HepG2 (cell line): Measurements from ENCODE around the gene EOGT. TPM values are rescaled to one million over a fixed set of nuclear protein-coding genes. Genes with fewer than 3 reads are reported as not detected.

ENCODE experiments used
- ATAC-seq: fragments of 200-7000 bp; cut with Tn5 transposase; 3 replicates; pipeline ENCODE4 v1.9.1; 2020; ENCODE audit warnings: mild to moderate bottlenecking, moderate library complexity
- BruUV-seq: library from RNA; stranded (reverse); fragments of 400-500 nt; replicated peaks from 2 replicates; lab custom pipeline; 2021; lab: Mats Ljungman, UMichigan
- CTCF ChIA-PET: fragments of 300-600 bp; formaldehyde crosslinking; extraction: SDS; loops from one replicate; lab custom pipeline; 2021; ENCODE audit warnings: low total read pairs, inconsistent platforms, low intra/inter-chr PET ratio; lab: Yijun Ruan, JAX
- POLR2A ChIA-PET: fragments of 350-600 bp; sonication (Branson Sonifier 250); formaldehyde crosslinking; loops from one replicate; lab custom pipeline; 2020; ENCODE audit warnings: antibody characterized with exemption, inconsistent platforms; lab: Yijun Ruan, JAX
- DNase-seq: peaks from one replicate; pipeline ENCODE4 v3.0.0-alpha.2; 2015; ENCODE audit warnings: low spot score
- FAIRE-seq: peaks from 3 replicates; lab custom pipeline; 2011; peaks lifted over from hg19 to GRCh38; lab: Jason Lieb, UNC
- H2AFZ ChIP-seq: one replicate; pipeline ENCODE4 v1.6.1; 2011; ENCODE audit warnings: low read length, inconsistent platforms
- H3K27ac ChIP-seq: fragments of 300-600 bp; 3 replicates; pipeline ENCODE4 v1.8.0; 2011; ENCODE audit warnings: mixed run types, mild to moderate bottlenecking, mixed read lengths, low read length, inconsistent platforms; ENCODE audit not compliant: insufficient read depth; ENCODE audit errors: extremely low read length
- H3K27me3 ChIP-seq, 2 experiments: fragments of 200-600 bp in 1 of 2; 2 replicates in 1 of 2; 3 replicates in 1 of 2; pipeline versions ENCODE4 v1.6.0 to v1.8.0; 2011; ENCODE audit warnings: low read length in 2 of 2, mild to moderate bottlenecking in 2 of 2, moderate library complexity in 2 of 2, inconsistent platforms in 1 of 2; ENCODE audit not compliant: insufficient read depth in 2 of 2, control insufficient read depth in 1 of 2
- H3K36me3 ChIP-seq, 2 experiments: fragments of 200-600 bp in 1 of 2; replicated peaks in 1 of 2; 2 replicates in 1 of 2; 3 replicates in 1 of 2; pipeline versions ENCODE4 v1.5.1 to v1.8.0; 2011; ENCODE audit warnings: low read length in 2 of 2, inconsistent platforms in 1 of 2; ENCODE audit not compliant: insufficient read depth in 2 of 2, control insufficient read depth in 1 of 2
- H3K4me1 ChIP-seq: 2 replicates; pipeline ENCODE4 v1.5.1; 2012; ENCODE audit warnings: low read length, inconsistent platforms; ENCODE audit not compliant: insufficient read depth
- H3K4me2 ChIP-seq: 2 replicates; pipeline ENCODE4 v1.6.0; 2011; ENCODE audit warnings: low read depth, low read length, inconsistent platforms
- H3K4me3 ChIP-seq, 3 experiments: fragments of 200-600 bp in 1 of 3; sonication (generic), shearing (Covaris generic) in 1 of 3; replicated peaks in 1 of 3; 2 replicates each; pipeline ENCODE4 v1.5.1; 2011 to 2016; ENCODE audit warnings: low read length in 3 of 3, inconsistent platforms in 2 of 3, low read depth in 2 of 3, mild to moderate bottlenecking in 2 of 3, control low read depth in 1 of 3, mixed read lengths in 1 of 3; ENCODE audit not compliant: insufficient read depth in 1 of 3
- H3K79me2 ChIP-seq: one replicate; pipeline ENCODE4 v1.6.1; 2011; ENCODE audit warnings: low read length, inconsistent platforms; ENCODE audit not compliant: insufficient read depth
- H3K9ac ChIP-seq: 2 replicates; pipeline ENCODE4 v1.6.0; 2011; ENCODE audit warnings: mild to moderate bottlenecking, low read depth, low read length, inconsistent platforms; ENCODE audit not compliant: insufficient read depth
- H3K9me3 ChIP-seq: 2 replicates; pipeline ENCODE4 v1.5.1; 2012; ENCODE audit warnings: mild to moderate bottlenecking, low read length
- H4K20me1 ChIP-seq: 2 replicates; pipeline ENCODE4 v1.6.0; 2011; ENCODE audit warnings: inconsistent platforms, mild to moderate bottlenecking, low read length, moderate library complexity; ENCODE audit not compliant: insufficient read depth
- ARNT2 ChIP-seq: sonication (generic); formaldehyde crosslinking; IDR thresholded peaks from 2 replicates; pipeline ENCODE4 v1.8.0; 2022; ENCODE audit warnings: mild to moderate bottlenecking, low read depth, missing genetic modification reagents, moderate library complexity
- ATF1 ChIP-seq: IDR thresholded peaks from 2 replicates; pipeline ENCODE4 v1.6.1; 2016; ENCODE audit warnings: mild to moderate bottlenecking, control low read depth
- CEBPB ChIP-seq: IDR thresholded peaks from 2 replicates; pipeline ENCODE4 v1.6.1; 2011; ENCODE audit warnings: low read depth, low read length, improper control_type of control experiment, borderline replicate concordance
- GABPB1 ChIP-seq: IDR thresholded peaks from 2 replicates; pipeline ENCODE4 v1.6.1; 2016; ENCODE audit warnings: mild to moderate bottlenecking, missing genetic modification reagents, moderate library complexity, missing compliant biosample characterization
- HNF4G ChIP-seq, 2 experiments: sonication (generic) in 1 of 2; formaldehyde crosslinking in 1 of 2; IDR thresholded peaks; 2 replicates each; pipeline versions ENCODE4 v1.4.0 to v1.6.1; 2011 to 2020; ENCODE audit warnings: borderline replicate concordance in 2 of 2, low read depth in 2 of 2, mild to moderate bottlenecking in 2 of 2, low read length in 1 of 2, missing genetic modification reagents in 1 of 2, moderate library complexity in 1 of 2
- LCORL ChIP-seq, 2 experiments: fragments of 450-650 bp in 1 of 2; sonication (generic) in 1 of 2; formaldehyde crosslinking in 1 of 2; IDR thresholded peaks; 2 replicates each; pipeline versions ENCODE4 v1.5.0 to v1.6.1; 2017 to 2020; ENCODE audit warnings: antibody characterized with exemption in 1 of 2, missing genetic modification reagents in 1 of 2
- ZNF121 ChIP-seq: sonication (generic); formaldehyde crosslinking; IDR thresholded peaks from 2 replicates; pipeline ENCODE4 v1.5.0; 2020; ENCODE audit warnings: mild to moderate bottlenecking, missing genetic modification reagents
- ZNF17 ChIP-seq: sonication (generic); formaldehyde crosslinking; IDR thresholded peaks from 2 replicates; pipeline ENCODE4 v1.5.0; 2020; ENCODE audit warnings: mild to moderate bottlenecking, missing genetic modification reagents
- ZNF891 ChIP-seq: sonication (generic); formaldehyde crosslinking; IDR thresholded peaks from 2 replicates; pipeline ENCODE4 v1.5.0; 2020; ENCODE audit warnings: mild to moderate bottlenecking, missing genetic modification reagents
- ZZZ3 ChIP-seq: sonication (generic); formaldehyde crosslinking; IDR thresholded peaks from 2 replicates; pipeline ENCODE4 v1.4.0; 2020; ENCODE audit warnings: missing genetic modification reagents, mild to moderate bottlenecking, borderline replicate concordance
- WGBS: methylation state at CpG from one replicate; pipeline ENCODE4 v1.1.6; 2017; ENCODE audit warnings: low lambda C conversion rate; 5-methylcytosine and 5-hydroxymethylcytosine counted together
- in situ Hi-C: cut with HindIII; loops from 2 replicates; pipeline ENCODE4 v1.10.0; 2017; ENCODE audit warnings: low pct_unique_long_range_greater_than_20kb; ENCODE audit not compliant: extremely low pct_ligation_motif_present
- intact Hi-C: fragments of 100-400 bp; cut with micrococcal nuclease; formaldehyde crosslinking; loops from one replicate; pipeline ENCODE4 v1.10.0; 2022; ENCODE audit not compliant: unreplicated experiment
- polyA plus RNA-seq, 8 experiments: library from polyadenylated mRNA; depleted of rRNA in 3 of 8; stranded (reverse) in 7 of 8; unstranded in 1 of 8; fragments of >200 nt; fragmentation: Illumina TruSeq in 4 of 8; extraction: Trizol in 4 of 8; gene quantifications; 2 replicates each; pipeline versions ENCODE4 v1.2.1 to v1.2.3, GENCODE V29; 2011 to 2016; ENCODE audit warnings: low read depth in 4 of 8, missing spikeins in 1 of 8, mixed read lengths in 1 of 8; ENCODE audit not compliant: insufficient read depth in 1 of 8
- total RNA-seq, 5 experiments: library from RNA; depleted of rRNA; stranded (reverse); fragments of >200 nt; fragmentation: Illumina TruSeq; extraction: Trizol; gene quantifications; 2 replicates each; pipeline ENCODE4 v1.2.3, GENCODE V29; 2016; ENCODE audit warnings: low read depth in 1 of 5

Gene EOGT
- total and polyA plus RNA-seq, 2 of the 13 experiments (the other 11 are each of a cell fraction or from before 2014, with no cell fraction given), result 4.5 to 18.6 TPM

GRCh38 chr3:69048990-69049389, 35.5 kb upstream of the EOGT start:
- peaks cover 37% of the 10 kb centered on the region for H3K4me1 ChIP-seq
- peaks cover 13% of the 10 kb centered on the region for H4K20me1 ChIP-seq
- H3K4me3 ChIP-seq, result no peak overlapping the region; a peak in 1 of 6 replicates
- BruUV-seq, result no TSS peak
- TF ChIP-seq ARNT2 (CRISPR knock-in tag), result no peak
- TF ChIP-seq ZNF121 (CRISPR knock-in tag), result peak; percentile 81
- TF ChIP-seq ATF1 (CRISPR knock-in tag), result no peak
- WGBS, result 98% methylated on average over 2 of the region's 2 CpGs
- no peak overlapping the region for H3K9ac ChIP-seq
- H2AFZ ChIP-seq, result no peak overlapping the region
- no peaks in the 10 kb centered on the region; a peak in 1 of 5 replicates for H3K27me3 ChIP-seq
- DNase-seq (no peak), FAIRE-seq (no peak), ATAC-seq (no peak)
- in situ Hi-C loops, result no loop called here
- H3K36me3 ChIP-seq, result peaks cover 3 to 28% of the 10 kb centered on the region in 2 experiments; a peak in 3 of 5 replicates
- ChIA-PET POLR2A (no interaction called here), CTCF (no interaction called here)
- peak overlapping the region; percentile 89 for H3K4me2 ChIP-seq
- H3K9me3 ChIP-seq, result no peaks in the 10 kb centered on the region
- intact Hi-C loops, result no loop called here
- H3K27ac ChIP-seq, result no peak overlapping the region
- H3K79me2 ChIP-seq, result peaks cover 49% of the 10 kb centered on the region

- H4K20me1 ChIP-seq, result peaks cover 5% of the 10 kb centered on the region
- no peak overlapping the region for H3K9ac ChIP-seq
- peaks cover 6 to 53% of the 10 kb centered on the region in 2 experiments; a peak in 3 of 5 replicates for H3K36me3 ChIP-seq
- H2AFZ ChIP-seq, result no peak overlapping the region
- ChIA-PET POLR2A (interaction anchor here (0.8 to 1.4 kb wide), 2 partner anchors 8 to 17 kb away, joined by 3 read pairs; no protein-coding TSS in a partner anchor), CTCF (no interaction called here)
- no peak overlapping the region for H3K4me2 ChIP-seq
- no TSS peak for BruUV-seq
- TF ChIP-seq ZZZ3 (CRISPR knock-in tag), result no peak
- no peak for TF ChIP-seq ZNF891
- peak; percentile 17; the same call in 1 of the 2 replicates for TF ChIP-seq CEBPB
- no peak for TF ChIP-seq HNF4G (IDR thresholded peaks at IDR 0.05; ENCODE audit: borderline replicate concordance, low read depth, low read length)
- TF ChIP-seq HNF4G (CRISPR knock-in tag; IDR thresholded peaks at IDR 0.05; ENCODE audit: borderline replicate concordance, low read depth), result no peak
- TF ChIP-seq ZNF17 (CRISPR knock-in tag), result no peak
- no peak for TF ChIP-seq GABPB1 (CRISPR knock-in tag)
- TF ChIP-seq LCORL (IDR thresholded peaks at IDR 0.05), result no peak
- TF ChIP-seq LCORL (CRISPR knock-in tag; IDR thresholded peaks at IDR 0.05), result no peak
- 97% methylated on average over 2 of the region's 2 CpGs for WGBS
- in situ Hi-C loops, result no loop called here
- H3K27ac ChIP-seq, result no peak overlapping the region
- DNase-seq (no peak), ATAC-seq (no peak), FAIRE-seq (no peak)
- H3K27me3 ChIP-seq, result no peaks in the 10 kb centered on the region
- H3K4me3 ChIP-seq, result no peak overlapping the region
- H3K9me3 ChIP-seq, result no peaks in the 10 kb centered on the region
- peaks cover 25% of the 10 kb centered on the region for H3K4me1 ChIP-seq
- intact Hi-C loops, result no loop called here
- peaks cover 24% of the 10 kb centered on the region for H3K79me2 ChIP-seq
These were observed 31.1 kb upstream of the EOGT start for GRCh38 chr3:69044608-69045007.
